GM19372 (cell line): ENCODE results near the gene HEMGN.
"Not testable (repeated sequence)": the region's sequence is repeated elsewhere in the genome, so short reads cannot be mapped to it uniquely, and the experiment has no call there.

Experiments used
- ATAC-seq: cut with Tn5 transposase; IDR thresholded peaks from one replicate; pipeline ENCODE4 v1.9.1; 2021; ENCODE audit warnings: mild to moderate bottlenecking, low read depth, moderate library complexity; ENCODE audit not compliant: unreplicated experiment

HEMGN gene

GRCh38 chr9:97938081-97938644, at the start of gene HEMGN:
TSS of gene HEMGN (minus strand) at chr9:97938172. CDS start at chr9:97938136, 36 bp downstream.
- ATAC-seq, result no peak

- no peak for ATAC-seq
Observed at GRCh38 chr9:97987487-97987886, 49.5 kb upstream of the HEMGN start.

GRCh38 chr9:97985058-97985861, 47.3 kb upstream of the HEMGN start:
- ATAC-seq, result no peak

- ATAC-seq, result peak; percentile 31
Observed at GRCh38 chr9:97984188-97985057, 46.5 kb upstream of the HEMGN start.

- ATAC-seq, result no peak
Observed at GRCh38 chr9:97983589-97984187, 45.7 kb upstream of the HEMGN start.

- ATAC-seq, result peak; percentile 58
Observed at GRCh38 chr9:97982683-97983588, 45.0 kb upstream of the HEMGN start, which contains the start of gene ANP32B. TSS of gene ANP32B (plus strand) at chr9:97983341. CDS start at chr9:97983556, 215 bp downstream.

GRCh38 chr9:97981846-97982682, 44.1 kb upstream of the HEMGN start:
- no peak for ATAC-seq

- ATAC-seq, result no peak
Observed at GRCh38 chr9:97980918-97981845, 43.2 kb upstream of the HEMGN start.

- ATAC-seq, result no peak
Observed at GRCh38 chr9:97980479-97980803, 42.5 kb upstream of the HEMGN start.

- no peak for ATAC-seq
Observed at GRCh38 chr9:97979788-97980478, 42.0 kb upstream of the HEMGN start.

- no peak for ATAC-seq
Observed at GRCh38 chr9:97978371-97979130, 40.6 kb upstream of the HEMGN start.

- ATAC-seq, result not testable (repeated sequence)
Observed at GRCh38 chr9:97976633-97977032, 38.7 kb upstream of the HEMGN start.

- ATAC-seq, result no peak
Observed at GRCh38 chr9:97975376-97975775, 37.4 kb upstream of the HEMGN start.

- no peak for ATAC-seq
Observed at GRCh38 chr9:97972753-97973152, 34.8 kb upstream of the HEMGN start.

- no peak for ATAC-seq
Observed at GRCh38 chr9:97970165-97970564, 32.2 kb upstream of the HEMGN start.

GRCh38 chr9:97969014-97969413, 31.0 kb upstream of the HEMGN start:
- ATAC-seq, result no peak

GRCh38 chr9:97966493-97966892, 28.5 kb upstream of the HEMGN start:
- ATAC-seq, result no peak
